ENCODE data around the gene MARK3.

DNA sequence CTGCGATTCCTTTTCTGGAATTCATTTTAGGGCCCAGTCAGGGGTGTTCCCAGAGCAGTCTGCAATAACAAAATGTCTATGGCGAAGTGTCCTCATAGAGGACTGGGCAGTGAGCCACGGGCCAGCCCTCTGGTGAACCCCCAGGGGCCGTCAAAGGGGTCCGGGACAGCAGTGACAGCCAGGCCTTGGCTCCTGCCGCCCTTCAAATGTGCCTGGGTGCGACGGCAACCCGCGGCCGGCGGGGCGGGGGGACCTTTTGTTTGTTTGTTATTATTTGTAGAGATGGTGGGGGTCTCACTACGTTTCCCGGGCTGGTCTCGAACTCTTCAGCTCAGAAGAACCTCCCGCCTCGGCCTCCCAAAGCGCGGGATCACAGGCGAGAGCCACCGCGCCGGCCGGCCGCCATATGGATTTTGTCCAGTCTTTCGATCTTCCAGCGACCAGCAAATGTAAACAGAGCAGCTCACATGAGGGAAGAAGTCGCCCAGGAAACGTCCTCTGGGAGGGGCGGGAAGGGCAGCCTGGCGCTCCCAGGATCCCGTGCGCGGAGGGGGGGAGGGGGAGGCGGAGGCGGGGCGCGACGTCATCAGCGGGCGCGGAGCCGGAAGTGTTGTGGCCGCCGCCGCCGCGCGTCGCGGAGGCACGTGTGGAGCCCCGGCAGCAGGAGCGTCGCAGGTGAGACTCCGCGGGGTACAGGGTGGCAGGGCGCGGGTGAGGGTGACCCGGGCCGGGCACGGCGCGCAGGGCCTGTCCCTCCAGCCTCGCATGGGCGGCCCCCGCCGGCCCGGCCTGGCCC is 143.6 kb downstream of the MARK3 start, which contains the start of gene TRMT61A:
- TF ChIP-seq, protein P1, sequence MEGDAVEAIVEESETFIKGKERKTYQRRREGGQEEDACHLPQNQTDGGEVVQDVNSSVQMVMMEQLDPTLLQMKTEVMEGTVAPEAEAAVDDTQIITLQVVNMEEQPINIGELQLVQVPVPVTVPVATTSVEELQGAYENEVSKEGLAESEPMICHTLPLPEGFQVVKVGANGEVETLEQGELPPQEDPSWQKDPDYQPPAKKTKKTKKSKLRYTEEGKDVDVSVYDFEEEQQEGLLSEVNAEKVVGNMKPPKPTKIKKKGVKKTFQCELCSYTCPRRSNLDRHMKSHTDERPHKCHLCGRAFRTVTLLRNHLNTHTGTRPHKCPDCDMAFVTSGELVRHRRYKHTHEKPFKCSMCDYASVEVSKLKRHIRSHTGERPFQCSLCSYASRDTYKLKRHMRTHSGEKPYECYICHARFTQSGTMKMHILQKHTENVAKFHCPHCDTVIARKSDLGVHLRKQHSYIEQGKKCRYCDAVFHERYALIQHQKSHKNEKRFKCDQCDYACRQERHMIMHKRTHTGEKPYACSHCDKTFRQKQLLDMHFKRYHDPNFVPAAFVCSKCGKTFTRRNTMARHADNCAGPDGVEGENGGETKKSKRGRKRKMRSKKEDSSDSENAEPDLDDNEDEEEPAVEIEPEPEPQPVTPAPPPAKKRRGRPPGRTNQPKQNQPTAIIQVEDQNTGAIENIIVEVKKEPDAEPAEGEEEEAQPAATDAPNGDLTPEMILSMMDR (optimal IDR thresholded peaks at IDR 0.05 in 1 of 3, IDR thresholded peaks at IDR 0.05 in 1 of 3, conservative IDR thresholded peaks at IDR 0.05 in 1 of 3; ENCODE audit: extremely low read depth in 1 of 3, insufficient read depth in 2 of 3, low read length in 3 of 3) = no peak
- no peak for TF ChIP-seq EZH2 (IDR thresholded peaks at IDR 0.05; ENCODE audit: low read length)
